ENCODE results near the gene PRICKLE4. TPM values are rescaled to one million over a fixed set of nuclear protein-coding genes. Genes with fewer than 3 reads are reported as not detected.

Gene PRICKLE4
- total RNA-seq, 4 donors from 2014 or later, result 10.4 to 17.9 (median 14.3) TPM

- Histone ChIP-seq H3K4me3 (no peak overlapping the region), H3K36me3 (no peaks in the 10 kb centered on the region), H3K27me3 (no peaks in the 10 kb centered on the region), H3K9me3 (no peaks in the 10 kb centered on the region), H3K4me1 (no peaks in the 10 kb centered on the region), H3K27ac (no peak overlapping the region)
- TF ChIP-seq POLR2A (IDR thresholded peaks at IDR 0.05), result no peak
- TF ChIP-seq, protein P1, sequence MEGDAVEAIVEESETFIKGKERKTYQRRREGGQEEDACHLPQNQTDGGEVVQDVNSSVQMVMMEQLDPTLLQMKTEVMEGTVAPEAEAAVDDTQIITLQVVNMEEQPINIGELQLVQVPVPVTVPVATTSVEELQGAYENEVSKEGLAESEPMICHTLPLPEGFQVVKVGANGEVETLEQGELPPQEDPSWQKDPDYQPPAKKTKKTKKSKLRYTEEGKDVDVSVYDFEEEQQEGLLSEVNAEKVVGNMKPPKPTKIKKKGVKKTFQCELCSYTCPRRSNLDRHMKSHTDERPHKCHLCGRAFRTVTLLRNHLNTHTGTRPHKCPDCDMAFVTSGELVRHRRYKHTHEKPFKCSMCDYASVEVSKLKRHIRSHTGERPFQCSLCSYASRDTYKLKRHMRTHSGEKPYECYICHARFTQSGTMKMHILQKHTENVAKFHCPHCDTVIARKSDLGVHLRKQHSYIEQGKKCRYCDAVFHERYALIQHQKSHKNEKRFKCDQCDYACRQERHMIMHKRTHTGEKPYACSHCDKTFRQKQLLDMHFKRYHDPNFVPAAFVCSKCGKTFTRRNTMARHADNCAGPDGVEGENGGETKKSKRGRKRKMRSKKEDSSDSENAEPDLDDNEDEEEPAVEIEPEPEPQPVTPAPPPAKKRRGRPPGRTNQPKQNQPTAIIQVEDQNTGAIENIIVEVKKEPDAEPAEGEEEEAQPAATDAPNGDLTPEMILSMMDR (IDR thresholded peaks at IDR 0.05), result no peak
- DNase-seq, result no peak
- intact Hi-C loops (cut with DNase I; ENCODE audit: low total_unique reads), result no loop called here
Measured at GRCh38 chr6:41768545-41769308, 11.9 kb upstream of the PRICKLE4 start.

GRCh38 chr6:41769376-41769775, 11.2 kb upstream of the PRICKLE4 start:
- Histone ChIP-seq H3K4me1 (no peaks in the 10 kb centered on the region), H3K27ac (no peak overlapping the region), H3K36me3 (no peaks in the 10 kb centered on the region), H3K27me3 (no peaks in the 10 kb centered on the region), H3K9me3 (no peaks in the 10 kb centered on the region), H3K4me3 (no peak overlapping the region)
- no peak for DNase-seq
- intact Hi-C loops (cut with DNase I; ENCODE audit: low total_unique reads), result no loop called here
- TF ChIP-seq POLR2A (IDR thresholded peaks at IDR 0.05), result no peak
- TF ChIP-seq, protein P1 (IDR thresholded peaks at IDR 0.05), result no peak

- intact Hi-C loops (cut with DNase I; ENCODE audit: low total_unique reads), result no loop called here
- TF ChIP-seq POLR2A (IDR thresholded peaks at IDR 0.05), result no peak
- TF ChIP-seq, protein P1 (IDR thresholded peaks at IDR 0.05), result no peak
- H3K4me3 ChIP-seq, result no peak overlapping the region
- H3K4me1 ChIP-seq, result no peaks in the 10 kb centered on the region
- no peaks in the 10 kb centered on the region for H3K9me3 ChIP-seq
- H3K27ac ChIP-seq, result no peak overlapping the region
- no peaks in the 10 kb centered on the region for H3K36me3 ChIP-seq
- no peak for DNase-seq
- no peaks in the 10 kb centered on the region for H3K27me3 ChIP-seq
Measured at GRCh38 chr6:41770381-41771057, 10.1 kb upstream of the PRICKLE4 start.

DNA sequence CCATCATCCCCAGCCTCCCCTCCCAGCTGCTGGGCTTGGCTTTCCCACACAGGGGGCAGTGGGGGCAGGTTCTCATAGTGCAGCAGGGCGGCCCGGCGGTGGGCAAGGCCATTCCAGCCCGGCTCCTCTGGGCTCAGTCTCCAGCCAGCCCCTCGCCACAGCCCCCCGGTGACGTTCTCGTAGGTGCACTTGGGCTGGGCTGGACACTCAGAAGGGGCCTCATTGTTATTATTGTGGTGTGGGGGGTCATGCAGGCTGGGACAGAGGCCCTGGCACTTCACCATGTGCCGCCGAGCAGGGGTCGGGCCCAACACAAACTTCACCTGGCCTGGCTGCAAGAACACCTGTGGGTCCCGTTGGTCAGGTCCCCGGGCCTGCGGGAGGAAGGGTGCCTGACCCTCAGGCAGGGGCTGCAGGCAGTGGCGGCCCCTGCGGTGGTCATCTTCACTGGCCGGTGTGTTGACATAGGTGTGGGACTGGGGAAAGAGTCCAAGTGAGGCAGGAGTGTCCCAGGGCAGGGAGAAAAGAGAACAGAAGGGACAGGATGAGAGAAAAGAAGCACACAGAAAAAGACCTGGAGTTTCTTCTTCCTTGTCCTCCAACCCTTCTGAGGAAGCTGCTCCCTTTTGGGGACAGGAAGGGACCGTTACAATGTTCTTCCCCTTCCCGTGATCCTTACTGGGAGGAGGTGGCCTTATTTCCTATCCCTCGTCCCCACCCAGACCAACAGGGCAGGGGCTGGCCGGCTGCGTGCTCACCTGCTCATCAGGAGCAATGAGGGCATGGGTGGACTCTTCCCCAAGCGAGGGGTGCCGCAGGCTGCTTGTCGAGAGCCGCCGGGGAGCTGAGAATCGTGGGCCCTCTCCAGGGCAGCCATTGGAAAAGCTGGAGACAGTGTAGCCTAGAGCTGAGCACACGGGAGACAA, 9.3 kb upstream of the PRICKLE4 start:
- Histone ChIP-seq H3K27ac (no peak overlapping the region), H3K9me3 (no peaks in the 10 kb centered on the region), H3K4me1 (no peaks in the 10 kb centered on the region), H3K36me3 (no peaks in the 10 kb centered on the region), H3K27me3 (no peaks in the 10 kb centered on the region), H3K4me3 (no peak overlapping the region)
- intact Hi-C loops (cut with DNase I; ENCODE audit: low total_unique reads), result no loop called here
- TF ChIP-seq, protein P1 (IDR thresholded peaks at IDR 0.05), result no peak
- TF ChIP-seq POLR2A (IDR thresholded peaks at IDR 0.05), result no peak
- DNase-seq, result no peak
